Hepatic stellate cell (primary cell): ENCODE measurements around the gene MICALL2.

ENCODE experiments used
- DNase-seq: peaks from one replicate; pipeline ENCODE4 v3.0.0; 2011; ENCODE audit warnings: low spot score

The MICALL2 gene

DNA sequence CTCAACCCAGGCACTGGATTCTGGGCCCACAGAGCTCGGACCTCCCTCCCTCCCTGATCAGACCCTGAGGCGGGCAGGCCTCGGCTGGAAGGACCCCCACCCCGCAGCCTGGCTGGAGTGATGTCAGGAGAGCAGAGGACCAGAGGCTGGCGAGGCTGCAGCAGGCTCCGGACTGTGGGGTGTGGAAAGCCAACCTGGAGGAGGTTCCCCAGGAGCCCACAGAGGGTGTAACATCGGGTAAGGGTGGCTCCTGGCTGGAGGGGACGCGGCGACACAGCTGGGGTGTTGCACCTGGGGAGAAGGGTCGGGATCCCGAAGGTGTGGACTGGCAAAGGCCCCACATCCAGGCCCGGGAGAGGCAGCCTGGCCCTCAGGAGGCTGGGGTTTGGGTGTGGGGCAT is 8.9 kb upstream of the MICALL2 start:
- no peak for DNase-seq

DNA sequence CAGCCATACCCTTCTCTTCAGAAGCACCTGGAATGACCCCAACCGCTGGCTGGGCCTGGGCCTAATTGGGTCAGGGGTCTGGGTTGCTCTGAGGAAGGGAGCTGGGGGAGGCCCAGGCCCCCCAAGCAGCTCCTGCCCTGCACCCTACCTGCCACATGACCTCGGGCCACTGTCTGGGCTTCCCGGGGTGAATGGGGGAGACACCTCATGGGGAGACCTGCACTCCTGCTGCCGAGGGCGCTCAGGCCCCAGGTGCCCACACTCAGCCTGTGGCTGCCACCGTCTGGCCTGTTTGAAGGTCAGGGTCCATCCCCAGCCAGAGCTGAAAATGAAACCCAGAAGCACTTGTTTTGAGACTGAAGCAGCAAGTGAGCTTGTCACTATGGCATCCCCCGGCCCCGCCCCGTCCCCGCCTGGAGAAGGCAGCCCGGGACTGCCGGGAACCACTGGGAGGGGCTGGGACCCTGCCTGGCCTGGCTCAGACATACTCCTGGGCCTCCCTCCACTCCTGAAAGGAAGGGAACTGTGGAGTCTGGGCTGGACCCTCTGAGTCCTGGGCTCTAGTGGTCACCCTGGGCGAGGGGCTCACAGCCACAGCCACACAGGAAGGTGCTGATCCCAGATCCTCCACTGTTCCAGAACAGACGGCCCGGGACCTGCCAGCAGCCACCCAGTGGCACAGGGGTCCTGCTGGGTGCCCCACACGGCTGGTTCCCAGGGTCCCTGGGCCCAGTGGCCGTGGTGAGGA is 7.4 kb upstream of the MICALL2 start:
- peak; percentile 94 for DNase-seq

DNA sequence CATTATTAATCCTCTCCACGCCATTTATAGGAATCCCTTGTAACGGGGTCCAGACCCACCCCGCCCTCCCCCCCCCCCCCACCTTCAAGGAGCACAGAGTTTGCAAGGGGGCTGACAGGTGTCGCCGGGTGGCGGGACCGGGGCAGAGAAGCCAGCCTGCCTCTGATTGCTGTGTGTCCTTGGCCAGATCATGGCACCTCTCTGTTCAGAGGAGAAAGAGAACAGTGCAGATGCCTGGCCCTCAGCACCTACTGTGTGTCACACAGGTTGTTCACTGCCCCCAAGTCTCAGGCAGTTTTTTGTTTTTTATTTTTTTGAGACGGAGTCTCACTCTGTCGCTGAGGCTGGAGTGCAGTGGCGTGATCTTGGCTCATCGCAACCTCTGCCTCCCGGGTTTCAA is 5.4 kb upstream of the MICALL2 start:
- no peak for DNase-seq

DNA sequence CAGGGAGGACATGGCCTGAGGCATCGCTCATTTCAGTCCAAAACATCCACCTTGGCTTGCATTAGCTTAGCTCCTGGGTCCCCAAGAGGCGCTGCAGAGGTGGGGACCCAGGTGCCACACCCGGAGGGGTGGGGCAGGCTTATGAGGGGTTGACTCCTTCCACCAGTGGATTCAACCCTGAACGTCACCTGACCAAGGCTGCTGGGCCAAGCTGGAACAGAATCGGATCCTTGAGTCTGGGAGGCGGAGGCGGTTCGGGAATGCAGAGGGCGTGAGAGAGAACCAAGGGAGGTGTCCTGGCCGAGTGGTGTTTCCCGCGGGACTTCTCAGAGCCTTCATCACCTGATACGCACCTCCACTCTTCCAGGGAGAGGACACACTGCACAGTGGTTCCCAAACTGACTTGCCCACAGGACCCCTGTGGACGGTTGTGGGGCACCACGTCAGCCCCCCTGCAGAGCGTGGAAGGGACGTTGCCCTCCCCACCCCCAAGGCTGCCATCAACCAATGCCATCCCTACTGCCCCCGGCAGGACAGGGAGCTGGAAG is 4.5 kb upstream of the MICALL2 start:
- no peak for DNase-seq

DNA sequence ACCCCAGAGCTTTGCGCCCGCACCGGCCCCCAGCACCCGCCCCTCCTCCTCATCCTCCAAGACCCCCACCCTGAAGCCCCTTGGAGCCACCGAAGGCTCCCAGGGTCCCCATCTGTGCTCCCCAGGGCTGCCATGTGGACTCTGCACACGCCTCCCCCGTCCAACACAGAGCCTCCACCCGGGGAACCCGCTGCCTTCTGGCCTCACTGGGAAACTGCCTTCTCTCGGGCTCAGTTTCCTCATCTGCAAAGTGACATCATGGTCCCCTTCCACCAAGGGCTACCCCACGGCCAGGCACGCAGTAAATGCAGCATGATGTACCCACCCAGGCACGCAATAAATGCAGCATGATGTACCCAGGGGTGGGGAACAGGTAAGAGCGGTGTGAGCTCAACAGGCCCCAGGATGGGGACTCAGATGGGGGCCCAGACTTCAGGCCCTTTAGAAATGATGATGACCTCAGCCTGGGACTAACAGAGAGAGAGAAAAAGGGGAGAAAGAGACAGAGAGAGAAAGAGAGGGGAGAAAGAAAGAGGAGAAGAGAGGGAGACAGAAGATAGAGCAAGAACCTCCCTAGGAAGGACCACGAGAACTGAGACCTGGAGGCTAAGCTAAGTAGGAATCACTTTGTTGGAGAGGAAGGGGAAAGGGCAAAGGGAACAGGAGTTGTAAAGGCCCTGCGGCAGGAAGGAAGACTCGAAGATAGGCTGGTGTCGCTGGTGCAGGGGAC is 2.5 kb upstream of the MICALL2 start:
- no peak for DNase-seq

DNA sequence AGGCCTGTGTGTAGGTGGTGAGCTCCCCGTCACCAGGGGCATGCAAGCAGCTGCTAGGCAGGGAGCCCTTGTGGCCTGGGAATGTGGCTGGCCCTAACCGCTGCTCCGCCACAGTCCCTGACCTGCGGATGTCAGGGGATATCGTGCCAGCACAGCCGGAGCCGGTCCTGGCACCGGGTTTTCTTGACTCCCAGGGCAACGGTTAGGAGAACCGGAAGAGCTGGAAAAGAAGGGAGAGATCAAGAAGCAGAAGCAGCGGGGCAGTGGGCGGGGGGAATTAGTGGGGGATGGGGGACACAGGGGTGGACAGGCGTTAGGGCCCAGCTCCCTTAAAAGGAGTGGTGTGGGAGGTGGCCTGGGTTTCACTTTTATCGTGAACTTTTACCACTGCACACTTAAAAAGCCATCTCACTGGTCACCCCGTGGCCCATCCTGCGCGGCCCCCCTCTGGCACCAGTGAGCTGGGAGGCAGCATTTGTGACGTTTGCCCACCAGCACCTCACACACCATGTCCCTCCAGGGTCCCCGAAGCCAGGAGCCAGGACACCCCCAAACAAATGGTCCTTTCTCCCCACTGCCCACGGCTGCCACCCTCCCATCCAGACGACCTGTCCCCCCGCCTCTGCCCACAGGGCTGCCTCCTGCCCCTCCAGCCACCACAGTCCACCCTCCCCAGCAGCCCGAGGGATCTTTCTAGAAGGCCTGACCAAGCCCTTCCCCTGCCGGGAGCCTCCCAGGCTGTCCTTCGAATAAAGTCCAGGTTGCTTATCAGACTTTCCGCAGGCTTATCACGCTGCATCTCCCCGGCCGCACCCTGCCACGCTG is 1.8 kb upstream of the MICALL2 start:
- DNase-seq, result peak; percentile 96

DNA sequence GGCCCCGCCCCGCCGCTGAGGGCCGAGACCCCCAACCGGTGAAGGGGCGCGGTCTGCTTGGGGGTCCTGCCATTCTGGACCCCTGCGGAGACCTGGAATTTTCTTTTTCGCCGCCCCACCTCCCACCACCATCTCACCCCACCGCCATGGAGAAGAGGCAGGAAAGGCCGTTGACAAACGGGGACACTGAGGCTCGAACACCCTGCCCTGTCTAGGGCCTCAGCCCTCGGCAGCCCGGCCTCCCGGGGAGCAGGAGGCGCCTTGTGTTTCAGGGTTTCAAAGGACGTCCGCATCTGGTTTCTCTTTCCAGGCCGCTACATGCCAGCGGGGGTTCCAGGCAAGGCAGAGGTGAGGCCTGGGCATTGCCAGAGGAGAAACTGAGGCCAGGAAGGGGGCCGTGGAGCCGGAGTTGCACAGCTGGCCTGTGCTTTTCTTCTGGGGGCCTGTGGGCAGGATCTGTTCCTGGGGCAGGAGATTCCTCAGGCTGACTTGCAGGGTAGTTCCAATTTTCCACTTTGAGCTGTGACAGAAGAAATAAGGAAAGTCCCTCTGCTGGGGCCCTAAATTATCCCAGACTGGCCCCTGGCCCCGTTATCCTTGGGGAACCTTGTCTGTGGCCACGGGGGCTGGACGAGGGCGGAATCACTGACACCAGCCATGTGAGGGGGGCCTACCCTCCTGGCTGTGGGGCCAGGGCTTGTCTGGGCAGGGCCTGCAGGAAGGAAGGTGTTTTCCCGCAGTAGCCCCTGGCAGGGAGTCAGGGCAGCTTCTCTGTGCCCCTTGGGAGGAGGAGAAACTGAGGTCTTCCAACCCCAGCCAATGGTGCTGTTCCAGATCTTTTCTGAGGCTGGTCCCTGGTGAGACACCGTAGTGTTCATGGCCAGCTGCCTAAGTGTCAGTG is 900 bp upstream of the MICALL2 start:
- DNase-seq, result no peak

DNA sequence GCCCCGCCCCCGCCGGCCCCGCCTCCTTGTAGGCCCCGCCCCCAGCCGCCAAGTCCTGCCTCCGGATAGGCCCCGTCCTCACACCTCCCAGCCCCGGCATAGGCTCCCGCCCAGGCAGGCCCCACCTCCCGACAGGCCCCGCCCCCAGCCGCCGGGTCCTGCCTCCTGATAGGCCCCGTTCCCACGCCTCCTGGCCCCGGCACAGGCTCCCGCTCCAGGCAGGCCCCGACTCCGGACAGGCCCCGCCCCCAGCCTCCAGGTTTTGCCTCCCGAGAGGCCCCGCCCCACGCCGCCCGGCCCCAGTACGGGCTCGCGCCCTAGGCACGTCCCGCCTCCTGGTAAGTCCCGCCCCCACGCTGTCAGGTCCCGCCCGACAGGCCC is 232 bp upstream of the MICALL2 start:
- DNase-seq, result peak; percentile 100

DNA sequence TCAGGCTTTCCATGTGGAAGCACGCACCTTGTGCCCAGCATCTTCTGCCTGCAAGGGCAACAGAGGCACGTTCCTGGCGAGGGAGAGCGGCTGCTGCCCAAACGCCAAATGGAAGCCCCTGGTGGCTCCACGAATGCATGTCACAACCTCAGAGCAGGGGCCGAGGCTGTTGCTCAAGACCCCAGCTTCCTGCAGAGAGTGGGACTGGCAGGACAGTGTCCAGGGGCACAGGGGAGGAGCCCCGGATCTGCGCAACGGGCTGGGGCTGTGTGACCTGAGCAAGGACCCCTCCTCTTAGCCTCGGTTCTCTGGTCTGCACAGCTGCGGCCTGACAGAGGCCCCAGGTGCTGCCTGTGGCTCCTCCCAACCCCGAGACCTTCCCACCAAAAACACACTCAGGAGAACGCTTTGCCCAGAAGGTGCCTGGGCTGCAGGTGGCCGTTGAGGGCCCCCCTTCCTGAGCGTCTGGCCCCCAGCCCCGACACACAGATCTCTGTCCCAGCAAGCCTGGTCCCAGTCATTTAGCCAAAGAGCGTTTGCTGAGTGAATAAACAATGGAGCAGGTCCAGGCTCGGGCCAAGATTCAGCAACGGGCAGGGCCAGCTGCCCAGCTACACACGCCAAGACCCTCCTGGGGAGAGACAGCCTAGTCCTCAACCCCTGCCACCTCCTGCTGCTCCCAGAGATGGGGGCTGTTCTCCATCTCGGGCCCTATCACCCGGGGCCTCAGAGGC is 1.2 kb downstream of the MICALL2 start:
- DNase-seq, result no peak

DNA sequence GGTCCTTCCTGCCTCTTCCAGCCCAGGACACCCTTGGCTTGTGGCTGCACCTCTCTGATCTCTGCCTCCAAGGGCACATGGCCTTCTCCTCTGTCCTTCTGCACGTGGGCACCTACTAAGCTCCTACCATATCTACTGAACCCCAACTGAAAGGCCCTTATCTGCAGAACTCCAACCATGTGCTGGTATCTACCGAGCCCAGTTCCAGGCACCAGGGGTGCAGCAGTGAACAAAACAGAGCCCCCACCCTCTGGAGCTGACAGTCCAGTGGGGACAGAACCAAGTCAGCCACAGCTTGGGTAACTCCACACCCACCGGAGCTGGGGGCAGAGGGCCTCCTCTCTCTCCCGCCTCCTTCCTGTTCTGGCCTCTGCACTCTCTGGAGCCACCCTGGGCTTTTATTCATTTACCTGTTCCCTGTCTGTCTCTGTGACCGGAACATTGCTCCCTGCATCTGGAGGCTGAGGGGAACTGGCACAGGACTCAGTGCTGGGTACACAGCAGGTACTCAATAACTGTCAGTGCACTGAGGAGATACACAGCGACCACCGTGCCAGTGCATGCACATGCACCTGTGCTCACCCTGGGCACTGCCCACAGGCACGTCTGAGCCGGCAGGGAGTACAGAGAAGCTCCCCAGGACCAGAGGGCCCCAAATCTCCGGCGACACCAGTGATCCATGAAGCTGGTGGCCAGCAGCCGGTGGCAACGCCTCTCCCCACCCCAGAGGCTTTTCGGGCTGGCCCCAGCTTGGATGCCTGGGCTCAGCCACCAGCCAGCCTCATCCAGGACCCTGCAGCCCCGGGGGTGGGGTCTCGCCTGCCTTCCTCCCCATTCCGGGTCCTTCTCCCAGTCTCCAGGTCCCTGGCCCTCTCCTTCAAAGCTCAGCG is 2.0 kb downstream of the MICALL2 start:
- no peak for DNase-seq

DNA sequence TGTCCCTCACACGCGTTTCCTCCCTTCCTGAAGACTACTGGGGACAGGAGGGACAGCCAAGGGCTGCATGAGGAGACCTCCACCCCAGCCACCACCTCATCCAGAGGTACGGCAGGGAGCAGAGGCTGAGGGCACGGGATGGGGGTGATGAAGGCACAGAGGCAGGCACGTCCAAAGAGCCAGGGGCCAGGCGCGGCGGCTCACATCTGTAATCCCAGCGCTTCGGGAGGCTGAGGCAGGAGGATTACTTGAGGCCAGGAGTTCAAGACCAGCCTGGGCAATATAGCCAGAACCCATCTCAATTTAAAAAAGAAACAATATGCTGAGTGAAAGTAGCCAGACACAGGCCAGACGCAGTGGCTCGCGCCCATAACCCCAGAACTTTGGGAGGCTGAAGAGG is 3.3 kb downstream of the MICALL2 start:
- no peak for DNase-seq

DNA sequence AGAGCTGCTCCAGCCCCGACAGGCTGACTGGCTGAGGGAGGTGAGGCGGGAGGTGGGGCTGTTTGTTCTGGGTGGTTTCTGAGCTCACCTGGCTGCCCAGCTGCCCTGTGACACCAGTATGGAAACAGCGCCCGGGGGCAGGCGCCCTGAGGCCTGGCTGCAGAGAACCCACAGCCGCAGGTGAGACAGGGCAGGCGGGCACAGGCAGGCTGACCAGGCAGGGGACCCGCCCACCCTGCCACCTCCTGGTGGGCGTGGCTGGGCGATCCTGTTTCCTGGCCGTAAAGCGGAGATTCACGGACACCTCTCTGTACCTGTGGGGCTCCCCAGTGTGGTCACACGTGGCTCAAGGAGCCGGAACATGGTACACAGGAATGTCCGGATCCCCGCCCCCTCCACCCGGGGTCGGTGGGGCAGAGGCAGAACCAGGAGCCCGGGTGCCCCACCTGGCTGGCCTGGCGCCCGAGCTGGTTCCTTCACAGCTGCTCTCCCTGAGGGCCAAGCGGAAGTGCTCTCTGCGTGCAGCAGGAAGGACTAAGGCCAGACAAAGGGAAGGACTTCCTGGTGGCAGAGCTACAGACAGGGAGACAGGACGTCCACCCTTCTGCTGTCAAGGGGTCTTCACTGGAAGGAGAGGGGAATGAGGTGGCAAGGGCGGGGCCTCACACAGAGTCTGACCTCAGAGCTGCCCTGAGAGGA is 3.9 kb downstream of the MICALL2 start:
- no peak for DNase-seq

DNA sequence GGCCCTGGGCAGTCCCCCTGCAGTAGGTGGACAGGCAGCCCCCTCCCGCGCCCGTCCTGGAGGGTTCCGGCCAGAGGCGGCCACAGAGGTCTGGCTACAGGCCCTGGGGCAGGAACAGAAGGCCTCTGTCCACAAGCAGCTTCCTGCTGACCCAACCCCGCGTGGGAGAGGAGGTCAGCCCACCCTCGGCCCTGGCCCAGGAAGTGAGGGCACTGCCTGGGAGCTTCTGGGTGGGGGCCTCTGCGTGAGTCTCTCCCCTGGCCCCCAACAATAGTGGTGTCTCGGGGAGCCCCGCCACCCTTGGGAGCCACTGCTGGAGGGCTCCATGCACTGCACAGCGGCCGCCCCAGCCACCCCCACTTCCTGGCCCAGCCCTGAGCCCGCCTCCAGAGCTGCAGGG is 4.7 kb downstream of the MICALL2 start:
- DNase-seq, result no peak

DNA sequence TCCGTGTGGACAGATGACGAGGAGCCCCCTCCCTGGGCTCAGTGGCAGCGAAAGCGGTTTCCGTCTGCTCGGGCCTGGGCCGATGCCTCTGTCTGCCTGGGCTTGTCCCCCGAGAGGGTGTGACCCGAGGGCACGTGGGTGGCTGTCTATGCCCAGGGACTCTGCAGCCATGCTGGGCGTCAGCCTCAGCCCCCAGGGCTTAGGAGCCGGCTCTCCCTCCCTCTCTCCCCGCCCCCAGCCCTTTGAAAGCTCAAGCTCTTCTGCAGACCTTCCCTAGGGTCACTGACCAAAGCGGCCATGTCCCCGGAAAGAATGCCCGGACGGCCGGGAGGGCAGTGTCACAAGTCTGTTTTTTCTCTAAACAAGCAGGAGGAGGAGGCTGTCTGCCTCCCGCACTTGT is 7.1 kb downstream of the MICALL2 start:
- DNase-seq, result no peak

DNA sequence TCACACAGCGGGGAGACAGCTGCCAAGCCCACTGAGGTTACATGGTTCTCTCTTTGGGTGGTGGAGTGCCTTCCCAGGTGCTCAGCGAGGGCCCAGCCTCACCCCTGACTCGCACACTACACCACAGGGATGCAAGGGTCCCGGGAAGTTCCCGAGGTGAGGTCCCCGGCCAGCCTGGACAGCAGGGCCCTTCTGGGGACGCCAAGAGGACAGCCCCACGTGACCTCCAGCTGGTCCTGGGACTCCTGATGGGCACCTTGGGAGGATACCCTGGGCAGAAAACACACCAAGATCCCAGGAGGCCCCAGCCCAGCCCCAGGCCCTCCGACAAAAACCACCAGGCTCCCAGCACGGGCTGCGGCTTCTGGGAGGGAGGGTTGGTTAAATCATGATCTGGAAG is 8.3 kb downstream of the MICALL2 start:
- DNase-seq, result no peak

DNA sequence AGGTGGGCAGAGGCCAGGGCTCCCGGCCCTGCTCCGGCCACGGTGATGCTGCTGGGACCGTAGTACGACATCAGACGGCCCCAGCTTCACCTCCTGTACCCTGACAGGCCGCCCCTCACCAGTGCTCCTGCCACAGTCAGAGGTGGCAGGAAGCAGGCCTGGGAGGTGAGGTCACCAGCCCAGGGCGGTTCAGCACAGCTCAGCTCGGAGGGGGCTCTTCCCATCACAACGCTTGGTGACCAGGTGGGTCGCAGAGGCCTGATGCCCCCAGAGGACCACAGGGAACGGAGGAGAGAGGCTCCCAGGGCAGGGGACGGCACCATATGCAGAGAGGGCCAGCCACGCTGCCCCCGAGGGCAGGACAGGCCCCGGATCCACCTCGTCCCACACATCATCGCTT is 8.8 kb downstream of the MICALL2 start:
- no peak for DNase-seq

DNA sequence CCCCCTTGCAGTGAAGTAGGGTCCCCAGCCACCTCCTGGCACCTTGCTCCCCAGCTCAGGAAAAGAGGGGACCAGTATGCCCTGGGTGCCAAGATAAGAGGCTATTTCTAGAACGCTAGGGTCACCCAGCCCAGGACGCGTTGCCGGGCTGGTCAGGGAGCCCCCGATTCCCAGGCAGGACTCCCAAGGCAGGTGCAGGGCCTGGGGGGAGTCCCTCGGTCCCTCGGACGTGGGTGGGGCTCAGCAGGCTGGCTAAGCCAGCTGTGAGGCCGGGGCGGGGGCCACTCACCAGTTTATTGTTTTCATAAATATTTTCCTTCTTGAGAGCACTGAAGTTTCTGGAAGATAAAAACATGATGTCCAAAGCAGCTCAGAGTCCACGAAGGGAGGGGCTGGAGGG is 9.3 kb downstream of the MICALL2 start:
- no peak for DNase-seq

DNA sequence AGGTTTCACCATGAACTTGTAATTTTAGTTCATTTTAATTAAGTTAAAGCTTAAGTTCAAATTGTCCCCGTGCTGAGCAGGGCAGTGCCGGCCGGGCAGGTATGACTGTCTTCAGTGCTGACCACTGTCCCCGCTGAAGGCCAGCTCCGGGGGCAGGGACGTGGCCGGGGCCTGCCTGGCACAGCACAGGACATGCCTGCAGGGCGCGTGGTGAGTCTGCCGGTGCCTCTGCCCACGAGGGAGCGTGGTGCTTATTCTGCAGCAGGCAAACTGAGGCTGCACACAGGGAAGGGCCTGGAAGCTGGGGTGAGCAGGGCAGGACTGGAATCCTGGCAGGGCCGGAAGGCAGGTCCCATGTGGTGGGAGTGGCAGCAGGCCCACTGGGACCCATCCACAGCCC is 9.8 kb downstream of the MICALL2 start:
- DNase-seq, result no peak

DNA sequence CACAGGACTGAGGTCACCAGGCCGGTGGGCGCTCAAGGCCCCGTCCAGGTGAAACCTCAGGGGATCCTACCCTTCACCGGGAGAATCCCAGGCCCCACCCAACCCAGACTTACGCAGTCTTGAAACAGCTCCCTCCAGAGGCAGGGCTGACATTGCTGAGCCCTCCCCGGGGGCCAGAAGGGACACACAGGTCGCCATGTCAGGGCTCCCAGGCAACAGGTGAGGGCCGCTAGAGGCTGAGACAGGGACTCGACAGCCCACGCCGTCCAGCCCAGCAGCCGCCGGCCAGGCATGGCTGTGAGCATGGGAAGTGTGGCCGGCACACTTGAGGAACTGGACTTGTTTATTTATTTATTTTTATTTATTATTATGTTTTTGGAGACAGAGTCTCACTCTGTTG is 10.3 kb downstream of the MICALL2 start:
- DNase-seq, result no peak
